HepG2 (cell line): Measurements from ENCODE around the gene ZNF625. TPM values are rescaled to one million over a fixed set of nuclear protein-coding genes. Genes with fewer than 3 reads are reported as not detected.

ENCODE experiments used
- ATF2 ChIP-seq: sonication (generic); formaldehyde crosslinking; IDR thresholded peaks from 2 replicates; pipeline ENCODE4 v1.4.0; 2020; ENCODE audit warnings: missing genetic modification reagents
- CHCHD3 ChIP-seq: sonication (generic); formaldehyde crosslinking; IDR thresholded peaks from 2 replicates; pipeline ENCODE4 v1.8.0; 2022; ENCODE audit warnings: mild to moderate bottlenecking, missing genetic modification reagents, moderate library complexity
- GATAD2A ChIP-seq: IDR thresholded peaks from 2 replicates; pipeline ENCODE4 v1.6.1; 2016
- GPBP1L1 ChIP-seq: sonication (generic); formaldehyde crosslinking; IDR thresholded peaks from 2 replicates; pipeline ENCODE4 v1.5.0; 2020; ENCODE audit warnings: mild to moderate bottlenecking, missing genetic modification reagents
- HDAC6 ChIP-seq: fragments of 200-600 bp; sonication (generic); IDR thresholded peaks from 2 replicates; pipeline ENCODE4 v1.7.0; 2017; ENCODE audit warnings: mild to moderate bottlenecking, antibody characterized with exemption, low read length, low read depth
- HOXA3 ChIP-seq: sonication (generic); formaldehyde crosslinking; IDR thresholded peaks from 2 replicates; pipeline ENCODE4 v1.5.0; 2020; ENCODE audit warnings: missing genetic modification reagents
- MAFK ChIP-seq, 2 experiments: IDR thresholded peaks in 1 of 2; conservative IDR thresholded peaks in 1 of 2; 2 replicates each; pipeline ENCODE4 v1.6.1; 2011; ENCODE audit warnings: improper control_type of control experiment in 2 of 2, low read length in 2 of 2
- MTA1 ChIP-seq: sonication (generic); formaldehyde crosslinking; IDR thresholded peaks from 2 replicates; pipeline ENCODE4 v1.4.0; 2020; ENCODE audit warnings: missing genetic modification reagents, mild to moderate bottlenecking, borderline replicate concordance
- NCOA5 ChIP-seq: sonication (generic); formaldehyde crosslinking; IDR thresholded peaks from 2 replicates; pipeline ENCODE4 v1.4.0; 2020; ENCODE audit warnings: missing genetic modification reagents
- RARG ChIP-seq: sonication (generic); formaldehyde crosslinking; IDR thresholded peaks from 2 replicates; pipeline ENCODE4 v1.4.0; 2020; ENCODE audit warnings: low read depth, mild to moderate bottlenecking, missing genetic modification reagents
- SMAD3 ChIP-seq: sonication (generic); formaldehyde crosslinking; IDR thresholded peaks from 2 replicates; pipeline ENCODE4 v1.4.0; 2020; ENCODE audit warnings: missing genetic modification reagents
- SNAI1 ChIP-seq: sonication (generic); formaldehyde crosslinking; IDR thresholded peaks from 2 replicates; pipeline ENCODE4 v1.5.0; 2020; ENCODE audit warnings: mild to moderate bottlenecking, missing genetic modification reagents, borderline replicate concordance
- ZNF646 ChIP-seq: sonication (generic); formaldehyde crosslinking; IDR thresholded peaks from 2 replicates; pipeline ENCODE4 v1.9.0; 2021; ENCODE audit warnings: mild to moderate bottlenecking, missing genetic modification reagents
- ZNF792 ChIP-seq: IDR thresholded peaks from 2 replicates; pipeline ENCODE4 v1.6.1; 2016
- ZNF850 ChIP-seq: sonication (generic); formaldehyde crosslinking; conservative IDR thresholded peaks from 2 replicates; pipeline ENCODE4 v1.9.0; 2021; ENCODE audit warnings: mild to moderate bottlenecking, missing genetic modification reagents
- polyA plus RNA-seq, 8 experiments: library from polyadenylated mRNA; depleted of rRNA in 3 of 8; stranded (reverse) in 7 of 8; unstranded in 1 of 8; fragments of >200 nt; fragmentation: Illumina TruSeq in 4 of 8; extraction: Trizol in 4 of 8; gene quantifications; 2 replicates each; pipeline versions ENCODE4 v1.2.1 to v1.2.3, GENCODE V29; 2011 to 2016; ENCODE audit warnings: low read depth in 4 of 8, missing spikeins in 1 of 8, mixed read lengths in 1 of 8; ENCODE audit not compliant: insufficient read depth in 1 of 8
- total RNA-seq, 5 experiments: library from RNA; depleted of rRNA; stranded (reverse); fragments of >200 nt; fragmentation: Illumina TruSeq; extraction: Trizol; gene quantifications; 2 replicates each; pipeline ENCODE4 v1.2.3, GENCODE V29; 2016; ENCODE audit warnings: low read depth in 1 of 5

The ZNF625 gene
- total and polyA plus RNA-seq, 2 of the 13 experiments (the other 11 are each of a cell fraction or from before 2014, with no cell fraction given), result 1.7 to 12.2 TPM

GRCh38 chr19:12156223-12157058 lies at the start of gene ZNF625 (continued):
- no peak for TF ChIP-seq NCOA5 (CRISPR knock-in tag)
- no peak for TF ChIP-seq HDAC6
- TF ChIP-seq SMAD3, result no peak
- TF ChIP-seq ZNF850 (CRISPR knock-in tag), result no peak
- TF ChIP-seq GPBP1L1, result no peak
- peak; percentile 40; the same call in 1 of the 2 replicates for TF ChIP-seq ZNF792 (CRISPR knock-in tag)
- TF ChIP-seq RARG (CRISPR knock-in tag), result no peak
- TF ChIP-seq MAFK (conservative IDR thresholded peaks at IDR 0.05 in 1 of 2, IDR thresholded peaks at IDR 0.05 in 1 of 2; ENCODE audit: low read length in 2 of 2), result no peak
- peak; percentile 68; the same call in 1 of the 2 replicates for TF ChIP-seq MTA1 (CRISPR knock-in tag)
- TF ChIP-seq HOXA3 (CRISPR knock-in tag), result peak; percentile 49
- TF ChIP-seq ZNF646 (CRISPR knock-in tag), result no peak
- TF ChIP-seq ATF2 (CRISPR knock-in tag), result no peak
- peak; percentile 76; the same call in 1 of the 2 replicates for TF ChIP-seq CHCHD3 (CRISPR knock-in tag)
- TF ChIP-seq SNAI1 (CRISPR knock-in tag), result 0 out of 2 replicates have a peak, but pooled peaks have one; percentile 7
- peak; percentile 27; the same call in 1 of the 2 replicates for TF ChIP-seq GATAD2A (CRISPR knock-in tag)
